Measurements from ENCODE around the gene SUGP2.

DNA sequence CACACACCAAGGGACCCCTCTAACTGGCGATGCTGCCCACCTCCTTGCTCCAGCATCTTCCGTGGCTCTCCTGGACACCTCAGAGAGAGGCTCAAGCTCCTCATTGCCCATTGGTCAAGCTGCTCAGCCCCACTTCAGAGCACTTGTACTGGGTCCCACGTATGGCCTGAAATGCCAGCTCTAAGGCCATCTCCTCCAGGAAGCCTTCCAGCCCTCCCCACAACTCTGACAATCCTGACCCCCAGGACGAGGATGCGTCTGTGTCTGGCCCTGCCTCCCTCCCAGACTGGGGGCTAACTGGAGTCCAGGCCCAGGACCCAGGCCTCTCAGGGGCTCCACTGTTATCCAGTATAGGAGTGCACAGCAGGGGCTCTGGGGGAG lies 84.4 kb downstream of the SUGP2 start:
- TF ChIP-seq, protein P1, sequence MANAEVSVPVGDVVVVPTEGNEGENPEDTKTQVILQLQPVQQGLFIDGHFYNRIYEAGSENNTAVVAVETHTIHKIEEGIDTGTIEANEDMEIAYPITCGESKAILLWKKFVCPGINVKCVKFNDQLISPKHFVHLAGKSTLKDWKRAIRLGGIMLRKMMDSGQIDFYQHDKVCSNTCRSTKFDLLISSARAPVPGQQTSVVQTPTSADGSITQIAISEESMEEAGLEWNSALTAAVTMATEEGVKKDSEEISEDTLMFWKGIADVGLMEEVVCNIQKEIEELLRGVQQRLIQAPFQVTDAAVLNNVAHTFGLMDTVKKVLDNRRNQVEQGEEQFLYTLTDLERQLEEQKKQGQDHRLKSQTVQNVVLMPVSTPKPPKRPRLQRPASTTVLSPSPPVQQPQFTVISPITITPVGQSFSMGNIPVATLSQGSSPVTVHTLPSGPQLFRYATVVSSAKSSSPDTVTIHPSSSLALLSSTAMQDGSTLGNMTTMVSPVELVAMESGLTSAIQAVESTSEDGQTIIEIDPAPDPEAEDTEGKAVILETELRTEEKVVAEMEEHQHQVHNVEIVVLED (CRISPR knock-in tag; IDR thresholded peaks at IDR 0.05; ENCODE audit: borderline replicate concordance): no peak
- TF ChIP-seq EP300 (IDR thresholded peaks at IDR 0.05; ENCODE audit: low read depth in 2 of 2, low read length in 2 of 2) (no peak), EP300 (CRISPR knock-in tag; IDR thresholded peaks at IDR 0.05; ENCODE audit: borderline replicate concordance) (no peak), NR3C1 (CRISPR knock-in tag; IDR thresholded peaks at IDR 0.05) (no peak), ZNF790 (CRISPR knock-in tag; IDR thresholded peaks at IDR 0.05; ENCODE audit: borderline replicate concordance) (no peak), EZH2 (conservative IDR thresholded peaks at IDR 0.05; ENCODE audit: low read depth, low read length) (no peak)
